NCI-H2227 (cell line): Measurements from ENCODE around the gene SCGB1C1.
"Not testable (repeated sequence)": the region's sequence is repeated elsewhere in the genome, so short reads cannot be mapped to it uniquely, and the experiment has no call there.

Experiments used
- DNase-seq: peaks from one replicate; lab custom pipeline; 2025; ENCODE audit not compliant: unreplicated experiment; lab: John Stamatoyannopoulos, UW

The SCGB1C1 gene

DNA sequence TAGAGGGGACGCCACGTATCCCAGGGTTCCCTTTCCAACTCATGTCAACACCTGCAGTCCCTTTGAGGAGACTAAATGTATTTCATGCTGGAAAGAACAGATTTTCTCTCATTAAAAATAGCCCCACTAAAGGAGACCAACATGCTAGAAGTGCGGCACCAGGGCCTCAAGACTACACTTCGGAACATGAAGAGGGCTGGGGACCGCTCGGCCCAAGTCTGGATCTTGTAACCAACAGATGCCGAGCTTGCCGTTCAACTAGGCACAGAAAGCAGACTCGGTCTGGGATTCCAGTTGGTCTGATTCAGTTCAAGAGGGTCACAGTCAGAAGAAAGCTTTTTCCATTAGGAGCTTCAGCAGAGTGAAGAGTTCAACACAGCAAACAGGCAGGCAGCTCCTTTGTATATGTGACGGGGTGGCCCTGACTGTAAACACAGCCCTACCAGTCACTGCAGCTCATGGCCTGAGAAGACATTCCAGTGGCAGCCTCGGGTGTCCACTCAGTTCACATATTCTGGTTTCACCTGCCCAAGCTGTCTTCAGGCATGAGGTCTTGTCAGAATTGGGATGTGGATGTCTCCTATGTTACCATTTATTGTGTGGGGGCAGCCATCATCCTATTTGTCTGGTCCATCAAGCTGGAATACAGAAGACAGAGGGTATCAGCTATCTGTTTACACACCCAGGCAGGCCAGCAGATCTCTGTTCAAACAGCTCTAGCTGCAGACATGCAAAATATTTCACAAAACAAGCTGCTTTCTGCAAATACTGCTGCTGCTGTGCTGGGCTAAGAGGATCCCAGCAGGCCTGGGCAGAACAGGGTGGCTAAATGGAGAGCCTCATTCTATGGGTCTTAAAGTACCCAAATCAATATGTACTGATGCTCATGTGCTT is 23.4 kb downstream of the SCGB1C1 start:
- DNase-seq = no peak

DNA sequence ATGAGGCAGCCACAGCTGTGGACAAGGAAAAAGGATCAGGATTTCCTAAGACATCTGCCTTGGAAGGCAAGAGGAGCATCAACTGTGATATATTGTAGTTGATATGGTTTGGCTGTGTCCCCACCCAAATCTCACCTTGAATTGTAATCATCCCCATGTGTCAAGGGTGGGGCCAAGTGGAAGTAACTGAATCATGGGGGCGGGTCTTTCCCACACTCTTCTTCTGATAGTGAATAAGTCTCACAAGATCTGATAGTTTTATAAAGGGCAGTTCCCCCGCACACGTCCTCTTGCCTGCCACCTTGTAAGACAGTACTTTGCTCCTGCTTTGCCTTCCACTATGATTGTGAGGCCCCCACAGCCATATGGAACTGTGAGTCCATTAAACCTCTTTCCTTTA is 24.8 kb downstream of the SCGB1C1 start:
- no peak for DNase-seq

DNA sequence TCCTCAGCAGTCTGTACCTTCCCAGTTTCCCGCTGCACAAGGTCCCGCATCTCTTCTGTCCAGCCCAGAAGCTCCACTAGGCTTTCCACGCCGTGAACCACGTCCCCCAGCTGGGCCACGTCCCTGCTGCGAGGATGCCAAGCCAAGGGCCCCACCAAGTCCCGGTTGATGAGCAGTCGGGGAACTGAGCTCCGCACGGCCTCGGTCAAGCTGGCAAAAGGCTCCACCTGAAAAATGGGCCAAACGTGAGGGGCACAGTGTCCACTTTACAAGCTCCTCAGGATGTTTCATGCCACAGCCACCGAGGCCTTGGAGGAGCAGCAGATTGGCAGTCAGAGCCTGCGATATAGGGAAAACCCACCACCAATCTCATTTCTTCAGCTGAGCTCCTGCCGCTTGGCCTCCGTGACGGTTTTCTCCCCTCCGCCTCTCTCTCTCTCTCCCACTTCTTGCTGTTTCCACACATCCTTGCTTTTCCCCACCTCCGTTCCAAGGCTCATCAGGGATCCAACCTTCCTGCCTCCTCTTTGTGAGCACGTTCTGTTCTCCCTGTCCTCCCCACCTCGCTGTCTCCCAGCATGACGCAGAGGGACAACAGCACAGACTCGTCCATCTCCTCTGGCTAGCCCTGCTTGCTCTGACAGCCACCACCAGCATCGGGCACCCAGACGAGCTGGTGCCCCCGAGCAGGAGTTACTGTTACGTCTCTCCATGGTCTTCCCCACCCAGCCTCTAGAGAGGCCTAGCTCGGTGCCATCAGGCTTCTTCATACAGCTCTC is 26.1 kb downstream of the SCGB1C1 start:
- no peak for DNase-seq

DNA sequence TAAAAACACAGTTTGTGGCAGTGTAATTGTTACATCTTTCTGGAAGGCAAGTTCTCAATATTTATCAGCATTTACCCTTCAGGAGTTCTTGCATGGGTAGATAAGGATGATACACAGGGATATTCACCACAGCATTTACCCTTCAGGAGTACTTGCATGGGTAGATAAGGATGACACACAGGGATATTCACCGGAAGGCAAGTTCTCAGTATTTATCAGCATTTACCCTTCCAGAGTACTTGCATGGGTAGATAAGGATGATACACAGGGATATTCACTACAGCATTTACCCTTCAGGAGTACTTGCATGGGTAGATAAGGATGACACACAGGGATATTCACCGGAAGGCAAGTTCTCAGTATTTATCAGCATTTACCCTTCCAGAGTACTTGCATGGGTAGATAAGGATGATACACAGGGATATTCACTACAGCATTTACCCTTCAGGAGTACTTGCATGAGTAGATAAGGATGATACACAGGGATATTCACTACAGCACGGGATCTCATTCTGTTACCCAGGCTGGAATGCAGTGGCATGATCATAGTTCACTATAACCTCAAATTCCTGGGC is 27.9 kb downstream of the SCGB1C1 start:
- not testable (repeated sequence) for DNase-seq

DNA sequence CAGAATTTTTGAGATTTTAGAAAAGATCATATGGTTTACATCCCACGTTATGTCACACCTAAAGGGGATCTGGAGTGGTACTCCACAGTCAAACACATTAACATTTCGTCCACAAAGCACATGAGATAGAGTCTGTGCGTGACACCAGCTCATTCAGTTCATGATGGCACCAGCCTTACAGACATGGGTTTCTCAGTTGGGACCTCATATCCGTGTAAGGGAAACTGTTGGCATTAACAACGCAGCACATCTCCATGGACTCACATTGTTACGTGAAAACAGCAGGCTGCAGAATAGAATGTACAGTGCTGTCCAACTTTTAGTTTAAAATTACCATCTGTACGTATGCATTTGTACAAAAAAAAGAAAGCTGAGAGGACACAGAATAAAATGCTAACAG is 28.7 kb downstream of the SCGB1C1 start:
- DNase-seq = no peak

DNA sequence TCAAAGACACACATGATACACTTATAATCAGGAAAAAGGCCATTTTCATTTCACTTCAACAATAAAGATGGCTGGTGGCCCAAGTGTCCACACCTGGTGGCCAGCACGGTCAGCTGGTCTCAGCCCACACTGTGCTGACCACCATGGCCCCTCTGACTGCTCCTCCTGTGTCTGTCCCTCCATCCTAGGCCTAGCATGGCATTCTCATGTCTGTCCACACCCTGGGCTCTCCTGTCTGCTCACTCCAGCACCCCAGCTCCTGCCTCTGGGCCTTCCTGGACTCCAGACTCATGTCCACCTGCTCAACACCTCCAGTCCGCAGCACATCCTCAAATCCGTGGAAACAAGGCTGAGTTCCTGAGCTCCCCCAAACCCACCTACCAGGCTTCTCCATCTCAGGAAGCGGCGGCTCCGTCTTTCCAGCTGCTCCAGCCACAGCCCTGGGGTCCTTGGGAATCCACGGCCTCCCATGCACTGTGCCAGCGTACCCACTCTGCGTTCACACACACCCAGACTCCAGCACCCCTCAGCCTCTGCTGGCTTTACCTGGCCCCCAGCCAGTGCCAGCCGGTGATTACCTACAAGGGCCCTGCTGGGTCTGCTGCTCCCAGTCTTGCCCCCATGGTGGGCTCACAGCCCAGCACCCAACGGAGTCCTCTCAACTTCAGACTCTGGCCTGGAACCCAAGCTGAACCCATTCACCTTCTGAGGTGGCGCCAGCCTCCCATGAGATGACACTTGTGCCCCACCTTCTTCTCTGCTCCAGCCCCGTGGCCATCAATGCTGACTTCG is 29.3 kb downstream of the SCGB1C1 start:
- no peak for DNase-seq

DNA sequence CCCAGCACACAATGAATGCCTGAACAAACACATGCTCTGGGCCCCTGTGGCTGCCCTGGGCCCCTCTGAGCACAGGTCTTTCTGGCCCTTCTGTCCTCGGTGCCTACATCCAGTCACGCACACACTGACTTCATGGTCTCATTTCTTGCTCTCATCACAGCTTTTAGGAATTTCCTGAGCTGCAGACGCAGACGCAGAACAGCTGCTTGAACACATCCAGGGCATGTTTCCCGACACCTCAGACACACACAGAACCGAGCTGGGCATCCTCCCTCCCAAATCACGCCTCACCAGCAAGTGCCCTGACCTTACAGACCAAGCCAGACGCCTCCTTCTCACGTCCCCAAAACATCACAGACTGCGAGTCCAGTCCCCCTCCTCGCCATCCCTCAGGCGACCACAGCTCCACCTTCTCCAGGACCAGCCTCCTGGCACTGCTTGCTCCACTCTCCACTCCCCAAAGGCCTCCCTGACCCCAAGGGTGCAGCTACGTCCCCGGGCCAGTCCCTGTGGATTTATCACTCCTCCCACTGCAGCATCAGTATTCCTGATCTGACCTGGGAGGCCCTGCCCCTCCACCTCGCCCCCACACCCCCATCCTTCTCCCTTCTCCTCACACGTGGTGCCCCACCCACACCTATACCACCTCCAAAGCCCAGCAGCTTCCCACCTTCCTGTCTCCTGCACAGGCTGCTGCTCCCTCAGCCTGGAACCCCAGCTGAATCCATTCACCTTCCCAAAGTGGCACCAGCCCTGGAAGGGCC is 30.3 kb downstream of the SCGB1C1 start:
- no peak for DNase-seq

DNA sequence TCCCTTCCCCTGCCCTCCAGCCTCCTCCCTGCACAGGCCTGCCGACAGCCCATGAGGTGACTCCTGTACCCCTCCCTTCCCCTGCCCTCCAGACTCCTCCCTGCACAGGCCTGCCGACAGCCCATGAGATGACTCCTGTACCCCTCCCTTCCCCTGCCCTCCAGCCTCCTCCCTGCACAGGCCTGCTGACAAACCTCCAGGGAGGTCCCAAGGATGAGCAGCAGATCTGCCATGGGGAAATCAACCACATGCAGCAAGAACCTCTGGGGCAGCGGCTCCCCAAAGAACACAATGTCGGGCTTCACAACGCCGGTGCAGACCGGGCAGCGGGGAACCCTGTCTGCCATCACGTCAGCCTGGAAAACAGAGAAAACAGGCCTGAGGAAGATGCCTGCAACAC is 31.0 kb downstream of the SCGB1C1 start:
- DNase-seq = no peak

DNA sequence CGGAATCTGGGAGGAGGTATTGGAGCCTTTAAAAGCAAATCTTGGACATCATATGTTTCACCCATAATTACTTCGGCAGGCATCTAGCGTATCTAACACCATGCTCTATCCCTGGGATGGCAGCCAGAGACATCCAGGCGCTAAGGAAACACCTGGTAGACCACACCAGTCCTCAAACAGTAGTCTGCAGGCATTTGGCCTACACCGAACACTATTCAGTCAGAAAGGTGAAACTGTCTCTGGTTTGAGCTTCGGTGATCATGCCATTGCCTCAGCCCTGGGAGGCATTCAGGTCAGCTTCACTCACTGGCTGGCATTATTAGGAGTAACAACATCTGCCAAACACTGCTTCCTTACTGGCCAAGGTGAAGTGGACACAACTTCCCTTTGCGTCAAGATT is 31.5 kb downstream of the SCGB1C1 start:
- no peak for DNase-seq

DNA sequence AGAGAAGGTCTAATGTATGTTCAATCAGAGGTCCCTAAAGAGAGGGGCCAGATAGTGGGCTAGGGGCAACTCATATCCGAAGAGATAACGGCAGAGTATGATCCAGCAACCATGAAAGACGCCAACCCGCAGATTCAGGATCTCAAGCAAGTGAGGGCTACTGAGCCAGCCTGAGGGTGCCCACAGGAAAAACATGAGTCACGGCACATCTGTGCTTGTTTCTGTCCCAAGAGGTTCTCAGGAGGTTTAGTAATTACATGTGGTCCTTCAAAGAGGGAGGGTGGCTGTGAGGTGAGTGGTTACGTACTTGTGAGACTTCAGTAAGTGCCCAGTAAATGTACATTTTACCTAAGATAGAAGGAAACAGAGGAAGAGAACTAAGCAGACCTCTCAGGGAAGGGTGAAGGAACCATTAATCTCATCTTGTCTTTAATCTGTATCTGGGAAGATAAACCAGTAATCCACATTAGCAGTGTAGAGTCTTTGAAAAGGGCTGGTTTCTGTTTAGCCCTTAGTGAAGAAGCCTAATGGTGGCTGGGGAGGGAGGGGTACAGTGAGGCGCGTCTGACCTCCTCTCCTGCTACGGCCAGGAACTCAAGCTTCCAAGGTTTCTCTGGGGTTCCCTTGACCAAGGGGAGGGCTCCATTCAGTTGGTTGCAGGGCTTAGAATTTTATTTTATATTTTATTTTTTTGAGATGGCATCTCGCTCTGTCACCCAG is 33.0 kb downstream of the SCGB1C1 start:
- DNase-seq = peak; percentile 20

DNA sequence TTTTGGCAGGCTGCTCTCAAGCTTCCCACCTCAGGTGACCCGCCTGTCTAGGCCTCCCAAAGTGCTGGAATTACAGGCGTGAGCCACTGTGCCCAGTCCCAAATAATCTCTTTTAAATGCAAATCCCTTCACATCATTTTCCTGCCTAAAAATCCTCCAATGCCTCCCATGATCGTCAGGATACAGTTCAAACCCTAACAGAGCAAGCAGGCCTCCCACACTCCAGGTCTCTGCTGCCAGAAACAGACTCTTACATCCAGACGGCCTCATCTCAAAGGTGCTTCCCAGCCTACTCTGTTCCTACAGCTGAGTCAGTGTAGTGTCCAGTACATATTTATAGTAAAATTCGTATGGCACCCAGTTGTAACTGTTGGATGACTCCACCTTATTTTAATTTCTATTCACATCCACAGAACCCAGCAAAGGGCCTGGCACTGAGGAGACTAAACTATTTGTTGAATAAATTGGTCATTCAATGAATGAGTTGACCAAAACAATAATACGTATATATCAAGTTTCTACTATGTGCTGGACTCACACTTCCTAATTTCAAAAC is 35.0 kb downstream of the SCGB1C1 start:
- DNase-seq = no peak

DNA sequence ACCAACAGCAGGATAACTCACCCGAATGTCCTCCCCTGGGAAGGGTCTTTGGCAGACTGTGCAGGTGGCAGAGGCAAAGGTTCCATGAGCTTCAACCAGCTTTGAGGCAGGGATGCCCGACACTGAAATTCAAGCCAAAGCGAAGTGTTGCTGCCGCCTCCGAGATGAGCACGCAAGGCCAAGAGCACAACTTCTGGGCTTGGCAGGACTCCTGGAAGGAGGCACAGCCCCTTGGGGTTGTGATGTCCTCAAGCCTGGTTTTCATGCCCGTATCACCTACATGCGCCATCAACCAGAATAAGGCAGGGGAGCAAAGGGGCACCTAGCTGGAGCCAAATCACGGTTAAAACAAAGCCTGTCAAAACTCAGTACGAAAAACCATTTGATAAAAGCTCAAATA is 37.6 kb downstream of the SCGB1C1 start:
- no peak for DNase-seq

DNA sequence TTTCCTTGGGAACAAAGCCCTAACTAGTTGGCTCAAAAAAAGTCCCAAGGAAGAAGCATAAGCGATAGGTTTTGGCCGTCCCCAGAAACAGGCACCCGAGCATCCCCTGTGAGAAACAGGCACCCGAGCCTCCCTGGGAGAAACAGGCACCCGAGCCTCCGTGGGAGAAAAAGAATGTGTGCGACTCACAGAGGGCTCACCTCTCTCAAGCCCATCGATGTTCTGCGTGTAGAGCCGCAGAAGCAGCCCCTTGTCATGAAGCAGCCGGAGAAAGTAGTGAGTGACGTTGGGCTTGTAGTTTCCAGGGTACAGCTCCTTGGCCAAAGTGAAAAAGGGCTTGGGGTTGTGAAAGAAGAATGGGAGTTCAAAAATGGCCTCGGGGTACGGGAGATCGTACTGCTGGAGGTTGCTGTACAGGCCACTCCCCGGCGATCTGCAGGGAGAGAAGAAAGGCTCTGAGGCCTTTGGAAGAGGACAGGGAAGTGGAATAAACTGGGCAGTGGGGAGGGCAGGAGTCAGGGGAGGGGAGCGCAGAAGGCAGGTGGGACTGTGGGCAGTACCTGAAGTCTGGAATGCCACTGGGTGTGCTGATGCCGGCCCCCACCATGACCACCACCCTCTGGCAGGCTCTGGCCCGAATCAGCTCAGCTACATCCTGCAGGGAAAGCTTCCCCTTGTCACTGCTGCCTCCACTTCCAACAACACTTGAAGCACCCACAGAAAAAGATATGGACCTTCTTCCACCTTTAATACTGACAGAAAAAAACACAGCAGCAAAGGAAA is 40.1 kb downstream of the SCGB1C1 start:
- DNase-seq = no peak

DNA sequence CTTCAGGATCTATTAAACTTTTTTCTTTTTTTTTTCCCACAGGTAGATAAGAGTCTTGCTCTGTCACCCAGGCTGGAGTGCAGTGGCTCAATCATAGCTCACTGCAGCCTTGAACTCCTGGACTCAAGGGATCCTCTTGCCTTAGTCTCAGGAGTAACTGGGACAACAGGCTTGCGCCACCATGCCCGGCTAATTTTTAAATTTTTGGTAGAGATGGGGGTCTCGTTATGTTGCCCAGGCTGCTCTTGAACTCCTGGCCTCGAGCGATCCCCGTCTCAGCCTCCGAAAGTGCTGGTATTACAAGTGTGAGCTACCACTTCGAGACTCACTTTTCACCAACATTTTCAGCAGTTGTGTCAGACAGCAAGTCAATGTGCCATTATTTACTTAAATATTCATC is 42.3 kb downstream of the SCGB1C1 start:
- DNase-seq = no peak

DNA sequence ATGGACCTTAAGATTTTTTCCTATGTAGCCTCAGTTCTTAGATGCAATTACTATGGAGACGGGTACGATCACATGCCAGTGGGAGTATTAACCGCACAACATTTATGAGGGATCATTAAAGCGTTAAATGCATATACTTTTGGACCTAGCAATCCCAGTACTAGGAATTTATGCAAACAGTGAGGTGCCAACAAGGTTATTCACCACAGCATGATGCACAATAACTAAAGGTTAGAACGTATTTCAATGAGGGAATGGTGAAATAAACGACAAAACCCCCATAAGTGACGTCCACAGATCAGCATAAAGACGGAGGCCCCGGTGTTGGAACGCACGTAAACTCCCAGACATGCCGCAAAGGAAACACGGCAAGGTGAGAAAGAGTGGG is 42.7 kb downstream of the SCGB1C1 start:
- peak; percentile 56 for DNase-seq

DNA sequence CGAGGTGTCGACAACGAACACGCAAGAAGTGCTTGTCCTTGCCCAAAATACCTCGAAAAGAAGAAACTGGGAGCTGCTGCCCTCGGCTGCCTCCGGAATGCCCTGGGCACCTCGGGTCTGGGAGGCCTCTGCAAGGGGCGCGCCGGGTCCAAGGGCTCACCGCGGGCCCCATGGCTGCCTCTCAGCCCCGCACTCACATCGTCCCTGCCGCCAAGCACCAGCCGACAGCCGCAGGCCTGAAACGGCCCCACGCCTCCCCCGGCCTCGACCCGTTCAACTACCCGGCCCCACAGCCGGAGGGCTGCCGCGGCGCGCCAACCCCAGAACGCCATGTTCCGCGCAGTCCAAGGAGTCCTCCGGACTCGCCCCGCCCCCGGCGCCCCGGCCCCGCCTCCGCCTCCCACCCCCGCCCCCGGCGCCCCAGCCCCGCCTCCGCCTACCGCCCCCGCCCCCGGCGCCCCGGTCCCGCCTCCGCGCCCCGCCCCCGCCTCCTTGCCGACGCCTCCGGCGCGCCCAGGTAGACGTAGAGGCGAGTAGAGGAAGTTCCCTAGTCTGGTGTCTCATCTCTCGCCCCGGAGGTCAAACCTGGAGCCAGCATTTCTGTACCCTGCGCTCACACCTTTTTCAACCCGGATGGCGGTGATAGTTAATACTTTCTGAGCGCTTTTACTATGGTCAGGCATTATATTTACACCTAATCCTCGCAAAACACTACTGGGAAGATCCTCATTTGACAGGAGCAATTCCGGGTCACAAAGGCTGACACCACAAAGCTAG is 43.3 kb downstream of the SCGB1C1 start, which contains the start of gene SIRT3:
SIRT3 (minus strand) TSS at position 346 of the 777 bp plus-strand sequence; CDS start at position 332, 14 bp downstream.
- peak; percentile 91 for DNase-seq
